GM12891 (cell line): ENCODE measurements around the gene CDH5.

Source experiments
- POLR2A ChIP-seq: IDR thresholded peaks from 2 replicates; pipeline ENCODE4 v1.6.1; 2011; ENCODE audit warnings: low read depth, low read length, control low read depth
- POLR2AphosphoS5 ChIP-seq: IDR thresholded peaks from 2 replicates; pipeline ENCODE4 v1.6.1; 2011; ENCODE audit warnings: low read depth, low read length, control low read depth
- POU2F2 ChIP-seq: IDR thresholded peaks from 2 replicates; pipeline ENCODE4 v1.6.1; 2011; ENCODE audit warnings: low read depth, mild to moderate bottlenecking, control low read depth, low read length, moderate library complexity
- SPI1 ChIP-seq: IDR thresholded peaks from 2 replicates; pipeline ENCODE4 v1.6.1; 2011; ENCODE audit warnings: low read depth, low read length, control low read depth
- TAF1 ChIP-seq: IDR thresholded peaks from 2 replicates; pipeline ENCODE4 v1.6.1; 2011; ENCODE audit warnings: low read depth, low read length, control low read depth

DNA sequence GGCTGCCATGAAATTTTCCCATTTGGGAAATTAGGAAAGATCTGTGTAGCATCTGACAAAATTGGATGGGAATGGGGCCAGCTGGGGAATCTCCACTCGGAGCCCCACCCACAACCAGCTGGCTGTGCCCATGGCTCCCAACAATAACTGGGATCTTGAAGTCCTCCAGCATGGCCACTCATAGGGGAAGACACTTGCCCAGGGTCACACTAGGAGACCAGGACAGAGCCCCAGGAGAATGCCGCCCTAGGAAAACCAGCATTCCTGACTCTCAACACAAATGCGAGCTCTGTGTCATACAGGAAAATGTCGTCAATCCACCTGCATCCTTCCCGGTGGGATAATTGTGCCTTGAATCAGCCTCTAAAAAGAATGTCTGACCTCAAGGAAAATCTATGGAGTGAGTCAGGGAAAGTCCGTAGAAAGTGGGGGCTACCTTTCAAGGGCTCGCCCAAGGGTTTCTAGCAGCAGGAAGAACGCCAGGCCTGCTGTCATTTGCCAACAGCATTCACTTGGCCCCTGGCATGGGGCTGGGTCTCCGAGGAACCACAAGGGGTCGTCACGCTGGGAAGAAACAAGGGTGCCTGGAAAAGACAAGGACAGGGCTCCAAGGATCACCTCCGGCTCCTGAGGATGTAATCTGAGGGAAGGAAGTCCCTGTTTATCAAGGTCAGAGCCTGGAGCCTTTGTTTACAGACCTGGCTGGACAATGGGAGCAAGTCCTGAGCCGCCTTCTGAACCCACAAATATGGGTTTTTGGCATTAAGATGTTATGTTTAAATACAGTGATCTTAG lies 15.9 kb downstream of the CDH5 start:
- TF ChIP-seq POLR2AphosphoS5 = no peak
- TF ChIP-seq POLR2A = no peak
- TF ChIP-seq TAF1 = no peak
- no peak for TF ChIP-seq POU2F2
- TF ChIP-seq SPI1 = no peak
